ENCODE measurements around the gene RALGPS2. TPM values are rescaled to one million over a fixed set of nuclear protein-coding genes. Genes with fewer than 3 reads are reported as not detected.

Gene RALGPS2
- total and polyA plus RNA-seq, 2 experiments from 2014 or later: 8.1 to 31.2 TPM

DNA sequence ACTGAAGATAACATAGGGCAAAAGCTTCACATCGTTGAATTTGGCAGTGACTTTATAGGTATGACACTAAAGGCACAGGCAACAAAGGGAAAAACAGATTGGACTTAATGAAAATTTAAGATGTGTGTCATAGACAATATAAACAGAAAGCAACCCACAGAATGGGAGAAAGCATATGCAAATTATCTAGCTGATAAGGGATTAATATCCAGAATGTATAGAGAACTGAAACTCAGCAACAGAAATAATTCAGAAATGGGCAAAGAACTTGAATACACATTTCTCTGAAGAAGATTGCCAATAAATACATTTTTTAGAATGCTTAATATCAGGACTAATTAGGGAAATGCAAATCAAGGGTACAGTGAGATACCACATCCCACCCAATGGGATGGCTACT is 201.0 kb downstream of the RALGPS2 start:
- Mint-ChIP-seq H3K4me3 (no peak overlapping the region), H3K36me3 (ENCODE audit: low read depth) (no peaks in the 10 kb centered on the region), H3K4me1 (peaks cover 27% of the 10 kb centered on the region), H3K27me3 (ENCODE audit: insufficient read depth, low read depth, poor library complexity) (peaks cover 6% of the 10 kb centered on the region), H3K9me3 (no peaks in the 10 kb centered on the region), H3K27ac (no peak overlapping the region)
- H4K20me1 ChIP-seq (replicated peaks; ENCODE audit: insufficient read depth): no peaks in the 10 kb centered on the region
- DNase-seq (ENCODE audit: low spot score) (no peak), ATAC-seq (no peak)
- no peaks in the 10 kb centered on the region for H3K79me2 ChIP-seq (replicated peaks; ENCODE audit: insufficient read depth)
- H3K27ac ChIP-seq (ENCODE audit: low read depth): no peak overlapping the region
- no peak overlapping the region for H3K4me3 ChIP-seq
- H3K36me3 ChIP-seq (ENCODE audit: insufficient read depth): no peaks in the 10 kb centered on the region
- H3K9me2 ChIP-seq (ENCODE audit: insufficient read depth): no peaks in the 10 kb centered on the region
- H3K4me1 ChIP-seq (ENCODE audit: insufficient read depth): peaks cover 17% of the 10 kb centered on the region
- no peak overlapping the region for H3K4me2 ChIP-seq
- TF ChIP-seq, protein P1, sequence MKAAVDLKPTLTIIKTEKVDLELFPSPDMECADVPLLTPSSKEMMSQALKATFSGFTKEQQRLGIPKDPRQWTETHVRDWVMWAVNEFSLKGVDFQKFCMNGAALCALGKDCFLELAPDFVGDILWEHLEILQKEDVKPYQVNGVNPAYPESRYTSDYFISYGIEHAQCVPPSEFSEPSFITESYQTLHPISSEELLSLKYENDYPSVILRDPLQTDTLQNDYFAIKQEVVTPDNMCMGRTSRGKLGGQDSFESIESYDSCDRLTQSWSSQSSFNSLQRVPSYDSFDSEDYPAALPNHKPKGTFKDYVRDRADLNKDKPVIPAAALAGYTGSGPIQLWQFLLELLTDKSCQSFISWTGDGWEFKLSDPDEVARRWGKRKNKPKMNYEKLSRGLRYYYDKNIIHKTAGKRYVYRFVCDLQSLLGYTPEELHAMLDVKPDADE (IDR thresholded peaks at IDR 0.05): no peak
- TF ChIP-seq ZNF331 (CRISPR knock-in tag; IDR thresholded peaks at IDR 0.05; ENCODE audit: low read depth) (no peak), JUNB (IDR thresholded peaks at IDR 0.05; ENCODE audit: unreplicated experiment) (no peak), REST (IDR thresholded peaks at IDR 0.05; ENCODE audit: unreplicated experiment) (no peak)
- H2AFZ ChIP-seq: no peak overlapping the region
- no peaks in the 10 kb centered on the region for H3F3A ChIP-seq (replicated peaks; ENCODE audit: low read depth)
- H3K27me3 ChIP-seq (ENCODE audit: insufficient read depth): no peaks in the 10 kb centered on the region

DNA sequence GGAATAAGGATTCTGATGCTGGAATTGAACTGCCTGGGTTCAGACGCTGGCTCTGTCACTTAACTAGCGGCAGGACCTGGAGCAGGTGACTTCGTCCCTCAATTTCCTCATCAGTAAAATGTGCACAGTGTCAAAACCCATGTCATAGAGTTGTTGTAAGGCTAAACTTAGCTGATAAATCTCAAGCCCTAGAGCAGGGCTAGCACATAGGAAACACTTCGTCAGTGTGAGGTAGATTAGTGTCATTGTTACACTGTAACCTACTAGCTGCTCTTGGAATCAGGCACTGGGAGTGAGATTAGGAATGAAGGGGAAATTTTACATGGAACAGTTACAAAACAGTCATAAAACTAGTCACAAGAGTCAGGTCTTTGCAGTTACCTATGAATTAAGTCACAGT is 202.0 kb downstream of the RALGPS2 start:
- no peaks in the 10 kb centered on the region for H3K9me2 ChIP-seq (ENCODE audit: insufficient read depth)
- no peaks in the 10 kb centered on the region for H3K36me3 ChIP-seq (ENCODE audit: insufficient read depth)
- no peaks in the 10 kb centered on the region for H3K79me2 ChIP-seq (replicated peaks; ENCODE audit: insufficient read depth)
- no peak overlapping the region for H3K4me3 ChIP-seq
- no peaks in the 10 kb centered on the region for H3K9me3 Mint-ChIP-seq
- no peaks in the 10 kb centered on the region for H3K27me3 ChIP-seq (ENCODE audit: insufficient read depth)
- no peak overlapping the region for H2AFZ ChIP-seq
- H3K4me1 Mint-ChIP-seq: peaks cover 30% of the 10 kb centered on the region
- H3K27me3 Mint-ChIP-seq (ENCODE audit: insufficient read depth, low read depth, poor library complexity): peaks cover 6% of the 10 kb centered on the region
- H3K4me1 ChIP-seq (ENCODE audit: insufficient read depth): peaks cover 17% of the 10 kb centered on the region
- no peak for DNase-seq (ENCODE audit: low spot score)
- H3F3A ChIP-seq (replicated peaks; ENCODE audit: low read depth): no peaks in the 10 kb centered on the region
- no peak overlapping the region for H3K27ac ChIP-seq (ENCODE audit: low read depth)
- H3K4me3 Mint-ChIP-seq: no peak overlapping the region
- H3K4me2 ChIP-seq: no peak overlapping the region
- H4K20me1 ChIP-seq (replicated peaks; ENCODE audit: insufficient read depth): no peaks in the 10 kb centered on the region
- H3K27ac Mint-ChIP-seq: no peak overlapping the region
- H3K36me3 Mint-ChIP-seq (ENCODE audit: low read depth): no peaks in the 10 kb centered on the region
- no peak for ATAC-seq
- TF ChIP-seq NANOG (IDR thresholded peaks at IDR 0.05; ENCODE audit: borderline replicate concordance) (no peak), CREB1 (CRISPR knock-in tag; IDR thresholded peaks at IDR 0.05; ENCODE audit: low read depth) (no peak), CTCF (conservative IDR thresholded peaks at IDR 0.05; ENCODE audit: low read depth in 2 of 2) (no peak), JUNB (IDR thresholded peaks at IDR 0.05; ENCODE audit: unreplicated experiment) (no peak), REST (IDR thresholded peaks at IDR 0.05; ENCODE audit: unreplicated experiment) (no peak), EZH2phosphoT487 (IDR thresholded peaks at IDR 0.05; ENCODE audit: unreplicated experiment) (no peak), ZNF331 (CRISPR knock-in tag; IDR thresholded peaks at IDR 0.05; ENCODE audit: low read depth) (no peak), POLR2AphosphoS5 (IDR thresholded peaks at IDR 0.05; ENCODE audit: low read depth) (no peak)
- TF ChIP-seq, protein P1 (IDR thresholded peaks at IDR 0.05): no peak

Data from GM23338 (cell line).